HEK293 (cell line): ENCODE results near the gene C19orf25.

Source experiments
- CTCF ChIA-PET: fragments of 350-600 bp; formaldehyde crosslinking; extraction: SDS; loops from one replicate; lab custom pipeline; 2021; ENCODE audit warnings: antibody characterized with exemption; lab: Yijun Ruan, JAX
- POLR2A ChIA-PET: fragments of 300-600 bp; formaldehyde crosslinking; extraction: SDS; loops from one replicate; lab custom pipeline; 2020; ENCODE audit warnings: antibody characterized with exemption, inconsistent platforms; lab: Yijun Ruan, JAX
- H3K27ac ChIP-seq: fragments of 200-500 bp; sonication (Bioruptor generic); 2 replicates; pipeline ENCODE4 v1.5.1; 2014; ENCODE audit warnings: low read depth, low read length, control low read depth, inconsistent platforms; ENCODE audit errors: extremely low read depth
- H3K36me3 ChIP-seq, 2 experiments: fragments of 200-500 bp in 1 of 2; sonication (Bioruptor generic) in 1 of 2; 1 replicate in 1 of 2; 2 replicates in 1 of 2; pipeline ENCODE4 v1.5.1; 2014 to 2017; ENCODE audit warnings: inconsistent platforms in 2 of 2, low read length in 2 of 2; ENCODE audit not compliant: control insufficient read depth in 2 of 2, insufficient read depth in 1 of 2
- H3K4me1 ChIP-seq: fragments of 200-500 bp; sonication (Bioruptor generic); 2 replicates; pipeline ENCODE4 v1.5.1; 2014; ENCODE audit warnings: mild to moderate bottlenecking, low read length, inconsistent platforms; ENCODE audit not compliant: control insufficient read depth, insufficient read depth
- H3K4me3 ChIP-seq: 2 replicates; pipeline ENCODE4 v1.5.1; 2011; ENCODE audit warnings: low read depth, mild to moderate bottlenecking, control low read depth, low read length, moderate library complexity
- H3K9me3 ChIP-seq: fragments of 200-500 bp; sonication (Bioruptor generic); 2 replicates; pipeline ENCODE4 v1.5.1; 2014; ENCODE audit warnings: low read depth, low read length, inconsistent platforms; ENCODE audit not compliant: control insufficient read depth, insufficient read depth
- GLI2 ChIP-seq: fragments of 450-650 bp; formaldehyde crosslinking; IDR thresholded peaks from 2 replicates; pipeline ENCODE4; 2017; ENCODE audit warnings: missing biosample characterization, missing genetic modification characterization, low read depth, borderline replicate concordance
- HOXA7 ChIP-seq: sonication (generic); formaldehyde crosslinking; IDR thresholded peaks from 2 replicates; pipeline ENCODE4 v1.8.1; 2022; ENCODE audit warnings: missing genetic modification reagents, borderline replicate concordance
- HOXC10 ChIP-seq: sonication (generic); formaldehyde crosslinking; IDR thresholded peaks from 2 replicates; pipeline ENCODE4 v1.8.1; 2023; ENCODE audit warnings: mild to moderate bottlenecking, missing genetic modification reagents
- MEIS1 ChIP-seq: sonication (generic); formaldehyde crosslinking; IDR thresholded peaks from 2 replicates; pipeline ENCODE4 v1.8.1; 2022; ENCODE audit warnings: missing genetic modification reagents, mild to moderate bottlenecking, borderline replicate concordance
- PATZ1 ChIP-seq: fragments of 450-650 bp; formaldehyde crosslinking; IDR thresholded peaks from 2 replicates; pipeline ENCODE4 v1.5.1; 2016; ENCODE audit warnings: missing biosample characterization, missing genetic modification characterization
- ZBTB1 ChIP-seq: fragments of 450-650 bp; formaldehyde crosslinking; IDR thresholded peaks from 2 replicates; pipeline ENCODE4 v1.5.1; 2016; ENCODE audit warnings: missing biosample characterization, missing genetic modification characterization
- ZBTB44 ChIP-seq: fragments of 450-650 bp; IDR thresholded peaks from 2 replicates; pipeline ENCODE4 v1.5.1; 2018; ENCODE audit warnings: missing biosample characterization, mild to moderate bottlenecking, missing genetic modification characterization
- ZBTB48 ChIP-seq: fragments of 450-650 bp; formaldehyde crosslinking; IDR thresholded peaks from 2 replicates; pipeline ENCODE4 v1.5.1; 2016; ENCODE audit warnings: missing biosample characterization, missing genetic modification characterization
- ZFP37 ChIP-seq: fragments of 450-650 bp; formaldehyde crosslinking; IDR thresholded peaks from 2 replicates; pipeline ENCODE4 v1.5.1; 2016; ENCODE audit warnings: missing biosample characterization, missing genetic modification characterization
- ZFP41 ChIP-seq: fragments of 450-650 bp; formaldehyde crosslinking; IDR thresholded peaks from 2 replicates; pipeline ENCODE4 v1.5.1; 2016; ENCODE audit warnings: missing biosample characterization, missing genetic modification characterization, borderline replicate concordance
- ZNF112 ChIP-seq: fragments of 450-650 bp; formaldehyde crosslinking; IDR thresholded peaks from 2 replicates; pipeline ENCODE4 v1.5.0; 2017; ENCODE audit warnings: missing biosample characterization, missing genetic modification characterization
- ZNF16 ChIP-seq: fragments of 450-650 bp; formaldehyde crosslinking; IDR thresholded peaks from 2 replicates; pipeline ENCODE4 v1.5.1; 2016; ENCODE audit warnings: low read depth, missing biosample characterization, missing genetic modification characterization
- ZNF2 ChIP-seq: fragments of 450-650 bp; formaldehyde crosslinking; IDR thresholded peaks from 2 replicates; pipeline ENCODE4 v1.5.1; 2016; ENCODE audit warnings: missing biosample characterization, missing genetic modification characterization
- ZNF221 ChIP-seq: fragments of 450-650 bp; formaldehyde crosslinking; IDR thresholded peaks from 2 replicates; pipeline ENCODE4 v1.5.1; 2017; ENCODE audit warnings: missing biosample characterization, missing genetic modification characterization, borderline replicate concordance
- ZNF23 ChIP-seq: fragments of 450-650 bp; formaldehyde crosslinking; IDR thresholded peaks from 2 replicates; pipeline ENCODE4 v1.5.1; 2016; ENCODE audit warnings: missing biosample characterization, missing genetic modification characterization, borderline replicate concordance
- ZNF350 ChIP-seq: fragments of 450-650 bp; formaldehyde crosslinking; IDR thresholded peaks from 2 replicates; pipeline ENCODE4 v1.5.0; 2017; ENCODE audit warnings: missing biosample characterization, mild to moderate bottlenecking, missing genetic modification characterization
- ZNF449 ChIP-seq: fragments of 450-650 bp; formaldehyde crosslinking; IDR thresholded peaks from 2 replicates; pipeline ENCODE4 v1.5.1; 2017; ENCODE audit warnings: missing biosample characterization, mild to moderate bottlenecking, missing genetic modification characterization, moderate library complexity
- ZNF529 ChIP-seq: fragments of 450-650 bp; formaldehyde crosslinking; IDR thresholded peaks from 2 replicates; pipeline ENCODE4 v1.5.1; 2017; ENCODE audit warnings: missing genetic modification characterization, missing biosample characterization; ENCODE audit not compliant: insufficient replicate concordance
- ZNF548 ChIP-seq: fragments of 450-650 bp; formaldehyde crosslinking; IDR thresholded peaks from 2 replicates; pipeline ENCODE4 v1.5.1; 2016; ENCODE audit warnings: missing biosample characterization, missing genetic modification characterization
- ZNF558 ChIP-seq: fragments of 450-650 bp; formaldehyde crosslinking; IDR thresholded peaks from 2 replicates; pipeline ENCODE4 v1.5.1; 2016; ENCODE audit warnings: missing biosample characterization, missing genetic modification characterization
- ZNF623 ChIP-seq: fragments of 450-650 bp; formaldehyde crosslinking; IDR thresholded peaks from 2 replicates; pipeline ENCODE4 v1.5.1; 2016; ENCODE audit warnings: missing biosample characterization, missing genetic modification characterization
- ZNF645 ChIP-seq: fragments of 450-650 bp; formaldehyde crosslinking; IDR thresholded peaks from 2 replicates; pipeline ENCODE4; 2016; ENCODE audit warnings: missing biosample characterization, missing genetic modification characterization
- ZNF843 ChIP-seq: fragments of 450-650 bp; formaldehyde crosslinking; IDR thresholded peaks from 2 replicates; pipeline ENCODE4 v1.5.1; 2016; ENCODE audit warnings: missing biosample characterization, missing genetic modification characterization
- ZSCAN23 ChIP-seq: fragments of 450-650 bp; formaldehyde crosslinking; IDR thresholded peaks from 2 replicates; pipeline ENCODE4 v1.5.1; 2016; ENCODE audit warnings: missing biosample characterization, missing genetic modification characterization

C19orf25 gene

GRCh38 chr19:1457892-1458291 is 21.1 kb downstream of the C19orf25 start (continued):
- TF ChIP-seq ZNF16 (no peak), ZNF2 (tag by site-specific recombination) (no peak), ZNF221 (tag by site-specific recombination) (no peak), ZFP41 (tag by site-specific recombination) (no peak), ZNF529 (no peak)

DNA sequence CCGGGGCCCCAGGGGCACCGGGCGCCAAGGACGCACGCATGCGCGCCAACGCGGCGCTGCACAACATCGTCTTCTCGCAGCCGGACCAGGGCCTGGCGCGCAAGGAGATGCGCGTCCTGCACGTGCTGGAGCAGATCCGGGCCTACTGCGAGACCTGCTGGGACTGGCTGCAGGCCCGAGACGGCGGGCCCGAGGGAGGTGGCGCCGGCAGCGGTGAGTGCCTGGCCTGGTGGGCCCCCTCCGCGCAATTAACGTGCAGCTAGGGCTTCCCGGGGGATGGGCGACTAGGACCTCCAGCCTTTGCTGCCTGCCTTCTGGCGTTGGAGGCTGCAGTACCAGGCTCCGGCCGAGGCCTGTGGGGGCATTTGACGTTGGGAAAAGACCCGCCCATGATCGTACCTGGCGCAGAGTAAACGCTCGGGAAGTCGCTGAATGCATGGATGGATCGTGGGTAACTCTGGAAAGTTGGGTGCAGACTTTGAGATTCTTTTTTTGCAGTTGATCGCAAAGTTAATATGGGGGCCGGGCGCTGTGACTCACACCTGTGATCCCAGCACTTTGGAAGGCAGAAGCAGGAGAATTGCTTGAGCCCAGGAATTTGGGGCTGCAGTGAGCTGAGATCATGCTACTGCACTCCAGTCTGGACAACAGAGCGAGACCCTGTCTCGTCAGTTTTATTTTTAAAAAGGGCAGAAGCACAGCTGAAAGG is 21.8 kb downstream of the C19orf25 start:
- Histone ChIP-seq H3K4me3 (no peak overlapping the region), H3K9me3 (no peaks in the 10 kb centered on the region), H3K36me3 (peaks cover 0 to 16% of the 10 kb centered on the region in 2 experiments; a peak in 1 of 3 replicates), H3K4me1 (no peaks in the 10 kb centered on the region), H3K27ac (no peak overlapping the region)
- ChIA-PET POLR2A (interaction anchor here (0.6 to 1.4 kb wide), 3 partner anchors 12 to 188 kb away, joined by 4 to 6 read pairs (median 4); partner anchors contain the start of gene CIRBP), CTCF (interaction anchor here (0.6 to 1.4 kb wide), 3 partner anchors 9 to 13 kb away, joined by 3 to 5 read pairs (median 4); no protein-coding TSS in a partner anchor)
- TF ChIP-seq ZFP37 (tag by site-specific recombination) (no peak), ZNF623 (tag by site-specific recombination) (no peak), MEIS1 (no peak), ZBTB44 (tag by site-specific recombination) (no peak), HOXA7 (CRISPR knock-in tag) (no peak), PATZ1 (tag by site-specific recombination) (no peak), GLI2 (tag by site-specific recombination) (no peak), ZNF645 (tag by site-specific recombination) (no peak), ZNF548 (no peak), ZBTB1 (tag by site-specific recombination) (no peak), ZNF23 (tag by site-specific recombination) (no peak), ZNF350 (tag by site-specific recombination) (no peak), HOXC10 (CRISPR knock-in tag) (no peak), ZNF843 (tag by site-specific recombination) (no peak), ZNF449 (tag by site-specific recombination) (no peak), ZSCAN23 (tag by site-specific recombination) (no peak), ZNF112 (no peak), ZNF558 (tag by site-specific recombination) (no peak), ZBTB48 (tag by site-specific recombination) (no peak)
